ENCODE data around the gene DLD.
A peak's percentile ranks its signal among the peaks of the same experiment; 100 is the strongest.

- TF ChIP-seq RNF2 (IDR thresholded peaks at IDR 0.05; ENCODE audit: borderline replicate concordance, low read depth, low read length, missing control alignments, poor library complexity, severe bottlenecking) (no peak), CBX5 (IDR thresholded peaks at IDR 0.05; ENCODE audit: low read depth, low read length) (no peak), HDAC2 (IDR thresholded peaks at IDR 0.05; ENCODE audit: borderline replicate concordance in 1 of 2, low read depth in 2 of 2, low read length in 2 of 2) (peak in 1 of 2 experiments; percentile 80; a peak in 1 of 4 replicates), GTF2F1 (IDR thresholded peaks at IDR 0.05; ENCODE audit: borderline replicate concordance, low read depth, low read length) (no peak)
These were observed 41.8 kb downstream of the DLD start for GRCh38 chr7:107932805-107933204.

Measured in H1 (cell line).